ENCODE data around the gene KCNA3. TPM values are rescaled to one million over a fixed set of nuclear protein-coding genes. Genes with fewer than 3 reads are reported as not detected.
A peak's percentile ranks its signal among the peaks of the same experiment; 100 is the strongest.

KCNA3 gene
- total and polyA plus RNA-seq, 7 donors, result 0.71 to 4.3 (median 1.3) TPM; not detected in 3

GRCh38 chr1:110645821-110646735 lies 28.7 kb downstream of the KCNA3 start:
- Histone ChIP-seq H3K4me1 (peaks cover 0 to 15% (median 6%) of the 10 kb centered on the region in 4 donors), H3K27me3 (peaks cover 0 to 3% (median 0%) of the 10 kb centered on the region in 3 donors), H3K9me3 (no peaks in the 10 kb centered on the region), H3K36me3 (no peaks in the 10 kb centered on the region), H3K27ac (peak overlapping the region in 3 of 4 donors; percentile 0 to 18 (median 17)), H3K4me3 (no peak overlapping the region)
- intact Hi-C loops (cut with DNase I), result no loop called here
- WGBS, 2 donors, result 64 to 66% methylated on average over 4 of the region's 4 CpGs
- no peak for DNase-seq
- TF ChIP-seq POLR2A (IDR thresholded peaks at IDR 0.05) (no peak), POLR2AphosphoS5 (IDR thresholded peaks at IDR 0.05) (peak in 2 of 4 donors; percentile 22 to 52), EP300 (IDR thresholded peaks at IDR 0.05) (no peak)

GRCh38 chr1:110645211-110645610 lies 29.5 kb downstream of the KCNA3 start:
- peak overlapping the region in 2 of 4 donors; percentile 0 to 17 for H3K27ac ChIP-seq
- no peaks in the 10 kb centered on the region for H3K36me3 ChIP-seq
- peaks cover 0 to 3% (median 0%) of the 10 kb centered on the region in 3 donors for H3K27me3 ChIP-seq
- TF ChIP-seq EP300 (IDR thresholded peaks at IDR 0.05) (no peak), POLR2AphosphoS5 (IDR thresholded peaks at IDR 0.05) (no peak), POLR2A (IDR thresholded peaks at IDR 0.05) (no peak)
- TF ChIP-seq, protein P1, sequence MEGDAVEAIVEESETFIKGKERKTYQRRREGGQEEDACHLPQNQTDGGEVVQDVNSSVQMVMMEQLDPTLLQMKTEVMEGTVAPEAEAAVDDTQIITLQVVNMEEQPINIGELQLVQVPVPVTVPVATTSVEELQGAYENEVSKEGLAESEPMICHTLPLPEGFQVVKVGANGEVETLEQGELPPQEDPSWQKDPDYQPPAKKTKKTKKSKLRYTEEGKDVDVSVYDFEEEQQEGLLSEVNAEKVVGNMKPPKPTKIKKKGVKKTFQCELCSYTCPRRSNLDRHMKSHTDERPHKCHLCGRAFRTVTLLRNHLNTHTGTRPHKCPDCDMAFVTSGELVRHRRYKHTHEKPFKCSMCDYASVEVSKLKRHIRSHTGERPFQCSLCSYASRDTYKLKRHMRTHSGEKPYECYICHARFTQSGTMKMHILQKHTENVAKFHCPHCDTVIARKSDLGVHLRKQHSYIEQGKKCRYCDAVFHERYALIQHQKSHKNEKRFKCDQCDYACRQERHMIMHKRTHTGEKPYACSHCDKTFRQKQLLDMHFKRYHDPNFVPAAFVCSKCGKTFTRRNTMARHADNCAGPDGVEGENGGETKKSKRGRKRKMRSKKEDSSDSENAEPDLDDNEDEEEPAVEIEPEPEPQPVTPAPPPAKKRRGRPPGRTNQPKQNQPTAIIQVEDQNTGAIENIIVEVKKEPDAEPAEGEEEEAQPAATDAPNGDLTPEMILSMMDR (IDR thresholded peaks at IDR 0.05), result no peak
- intact Hi-C loops (cut with DNase I), result no loop called here
- DNase-seq, result no peak
- no peak overlapping the region for H3K4me3 ChIP-seq
- H3K4me1 ChIP-seq, result peaks cover 0 to 15% (median 6%) of the 10 kb centered on the region in 4 donors
- H3K9me3 ChIP-seq, result no peaks in the 10 kb centered on the region

GRCh38 chr1:110643879-110644472 lies 30.8 kb downstream of the KCNA3 start:
- peaks cover 0 to 15% (median 6%) of the 10 kb centered on the region in 4 donors for H3K4me1 ChIP-seq
- intact Hi-C loops (cut with DNase I), result no loop called here
- WGBS, 2 donors, result 13 to 14% methylated on average over 4 of the region's 4 CpGs
- DNase-seq, result no peak
- no peak overlapping the region for H3K27ac ChIP-seq
- no peaks in the 10 kb centered on the region for H3K36me3 ChIP-seq
- peaks cover 0 to under 1% (median 0%) of the 10 kb centered on the region in 3 donors for H3K27me3 ChIP-seq
- TF ChIP-seq EP300 (IDR thresholded peaks at IDR 0.05) (no peak), POLR2AphosphoS5 (IDR thresholded peaks at IDR 0.05) (no peak), POLR2A (IDR thresholded peaks at IDR 0.05) (no peak)
- TF ChIP-seq, protein P1 (IDR thresholded peaks at IDR 0.05), result no peak
- no peak overlapping the region for H3K4me3 ChIP-seq
- no peaks in the 10 kb centered on the region for H3K9me3 ChIP-seq

DNA sequence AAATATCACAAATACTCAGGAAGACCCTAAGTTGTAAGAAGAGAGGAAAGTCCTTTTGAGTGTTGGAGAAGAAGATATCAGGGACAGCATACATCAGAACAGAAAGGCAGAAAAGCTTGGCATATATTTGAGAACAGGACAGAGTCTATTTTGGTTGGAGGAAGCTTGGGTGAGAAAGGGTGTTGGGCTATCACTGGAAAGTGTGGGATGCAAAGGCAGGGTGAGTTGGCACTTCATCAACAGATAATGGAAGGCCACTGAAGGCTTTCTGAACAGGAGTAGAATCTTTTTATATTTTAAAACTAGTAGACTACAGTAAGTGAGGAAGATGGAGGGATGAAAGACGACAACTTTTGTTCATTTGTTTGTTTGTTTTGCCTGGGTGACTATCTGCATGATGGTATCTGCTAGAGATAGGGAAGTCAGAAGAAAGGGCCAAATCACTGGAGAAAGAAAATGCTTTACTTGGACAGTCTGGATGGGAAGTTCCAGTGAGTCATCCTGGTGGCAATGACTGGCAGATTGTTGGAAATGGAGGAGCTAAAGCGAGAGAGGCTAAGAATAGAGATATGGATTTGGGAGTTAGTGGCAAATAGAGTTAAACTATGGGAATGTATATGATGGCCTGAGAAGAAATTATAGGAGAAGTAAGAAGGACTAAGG lies 34.9 kb downstream of the KCNA3 start:
- no peak for TF ChIP-seq EP300 (IDR thresholded peaks at IDR 0.05)
- TF ChIP-seq POLR2AphosphoS5 (IDR thresholded peaks at IDR 0.05), result no peak
- TF ChIP-seq, protein P1 (IDR thresholded peaks at IDR 0.05), result no peak
- no peak for TF ChIP-seq POLR2A (IDR thresholded peaks at IDR 0.05)
- Histone ChIP-seq H3K27ac (no peak overlapping the region), H3K9me3 (no peaks in the 10 kb centered on the region), H3K36me3 (no peaks in the 10 kb centered on the region), H3K4me1 (peaks cover 0 to 5% (median 4%) of the 10 kb centered on the region in 4 donors), H3K4me3 (no peak overlapping the region), H3K27me3 (peaks cover 0 to 6% (median 0%) of the 10 kb centered on the region in 3 donors)
- intact Hi-C loops (cut with DNase I), result no loop called here
- DNase-seq, result no peak
- WGBS, 2 donors, result 73 to 74% methylated on average over 2 of the region's 2 CpGs

Measured in sigmoid colon (tissue), 7 donors.